ENCODE results near the gene STEAP1B.

Gene STEAP1B

GRCh38 chr7:22378199-22378980, 121.6 kb downstream of the STEAP1B start:
- DNase-seq (ENCODE audit: low read depth, low spot score), result no peak
- no peak overlapping the region for H3K27ac ChIP-seq

- DNase-seq (ENCODE audit: low read depth, low spot score), result no peak
- no peak overlapping the region for H3K27ac ChIP-seq
Observed at GRCh38 chr7:22377703-22378102, 122.3 kb downstream of the STEAP1B start.

- no peak overlapping the region for H3K27ac ChIP-seq
- DNase-seq (ENCODE audit: low read depth, low spot score), result no peak
Observed at GRCh38 chr7:22375359-22376048, 124.5 kb downstream of the STEAP1B start.

- no peak overlapping the region for H3K27ac ChIP-seq
- no peak for DNase-seq (ENCODE audit: low read depth, low spot score)
Observed at GRCh38 chr7:22373911-22374310, 126.1 kb downstream of the STEAP1B start.

- no peak for DNase-seq (ENCODE audit: low read depth, low spot score)
- H3K27ac ChIP-seq, result no peak overlapping the region
Observed at GRCh38 chr7:22373388-22373787, 126.6 kb downstream of the STEAP1B start.

GRCh38 chr7:22372863-22373262, 127.1 kb downstream of the STEAP1B start:
- no peak for DNase-seq (ENCODE audit: low read depth, low spot score)
- H3K27ac ChIP-seq, result no peak overlapping the region

GRCh38 chr7:22371878-22372277, 128.1 kb downstream of the STEAP1B start:
- H3K27ac ChIP-seq, result no peak overlapping the region
- no peak for DNase-seq (ENCODE audit: low read depth, low spot score)
